ENCODE data around the gene CTRL. TPM values are rescaled to one million over a fixed set of nuclear protein-coding genes. Genes with fewer than 3 reads are reported as not detected.

CTRL gene
- total RNA-seq (2013): 4.9 TPM
- polyA plus RNA-seq: 10 to 100 TPM in 1 of 3 donors, 1 to 10 TPM in 1, under 1 TPM in 1; 0.69 to 17.4 (median 1.6) TPM
- 3.2 and 3.7 TPM in 2 replicates for polyA minus RNA-seq
- total RNA-seq: 0 to 0.39 (median 0.12) reads per million in 11 experiments

DNA sequence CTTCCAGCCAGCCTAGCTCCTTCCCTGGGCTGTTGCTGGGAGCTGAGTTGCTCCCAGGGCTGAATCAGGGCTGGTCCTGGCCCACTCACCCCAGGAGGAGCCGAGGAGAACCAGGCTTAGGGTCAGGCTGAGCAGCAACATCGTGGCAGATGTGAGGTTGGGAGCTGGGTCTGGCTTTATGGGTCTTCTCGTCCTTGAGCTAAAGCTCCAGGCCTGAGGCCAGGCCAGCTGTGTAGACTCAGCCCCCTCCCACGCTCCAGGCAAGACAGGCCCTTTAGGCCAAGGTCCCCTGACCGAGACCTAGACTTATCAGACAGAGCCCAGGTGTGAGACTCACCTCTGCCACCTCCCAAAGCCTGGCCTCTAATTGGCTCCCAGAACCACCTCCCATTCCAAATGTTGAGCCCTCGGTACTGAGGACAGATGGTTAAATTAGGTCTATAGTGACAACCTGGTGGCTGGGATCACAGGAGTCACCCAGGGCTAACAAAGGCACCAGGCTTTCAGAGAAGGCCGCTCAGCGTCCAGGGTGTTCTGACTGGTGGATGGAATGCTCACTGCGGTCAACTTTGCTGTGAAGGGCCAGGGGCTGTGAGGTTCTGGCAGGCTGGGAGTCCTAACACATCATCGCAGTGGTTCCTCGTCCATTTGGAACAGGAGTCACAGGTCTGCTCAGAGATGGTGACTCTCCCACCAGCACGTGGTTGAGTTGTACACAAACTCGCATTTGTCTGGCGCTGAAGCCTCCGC is at the start of gene CTRL:
Gene CTRL (minus strand): TSS at position 151 of the 750 bp plus-strand sequence. CDS start 10 bp downstream, at position 141.
- WGBS (ENCODE audit: insufficient coverage): 97% methylated on average over 10 of the region's 15 CpGs
- Histone ChIP-seq H3K9ac (ENCODE audit: insufficient read depth, low read length, poor library complexity, severe bottlenecking) (no peak within 1 kb of the TSS), H3K9me3 (replicated peaks in 1 of 2; ENCODE audit: control insufficient read depth in 1 of 2, insufficient read depth in 1 of 2, low read length in 2 of 2) (no peaks in the 10 kb centered on the region), H3K79me2 (ENCODE audit: insufficient read depth, low read length) (peaks cover 30% of the 10 kb centered on the region), H2AFZ (ENCODE audit: insufficient read depth, low read depth, low read length, poor library complexity, severe bottlenecking) (no peak within 1 kb of the TSS), H3K27me3 (ENCODE audit: control insufficient read depth in 2 of 2, insufficient read depth in 2 of 2, low read length in 2 of 2) (no peaks in the 10 kb centered on the region), H4K20me1 (ENCODE audit: insufficient read depth, low read length) (peaks cover 85% of the 10 kb centered on the region), H3K4me2 (replicated peaks; ENCODE audit: extremely low read depth, low read length, poor library complexity, severe bottlenecking) (no peak within 1 kb of the TSS), H3K4me3 (replicated peaks in 1 of 3; ENCODE audit: low read depth in 2 of 3, low read length in 3 of 3) (no peak within 1 kb of the TSS), H3K4me1 (ENCODE audit: control insufficient read depth in 1 of 2, insufficient read depth in 2 of 2, low read length in 2 of 2) (peaks cover 10 to 19% of the 10 kb centered on the region in 2 donors), H3K36me3 (replicated peaks in 1 of 2; ENCODE audit: control insufficient read depth in 1 of 2, insufficient read depth in 2 of 2, low read length in 2 of 2) (peaks cover 58 to 80% of the 10 kb centered on the region in 2 donors), H3K27ac (ENCODE audit: low read depth in 1 of 2, low read length in 2 of 2) (peak within 1 kb of the TSS in 1 of 2 donors; percentile 28)
- Mint-ChIP-seq H3K4me3 (no peak within 1 kb of the TSS), H3K27ac (peak within 1 kb of the TSS in 6 of 7 donors; percentile 32 to 85 (median 64)), H3K4me1 (peaks cover 19% of the 10 kb centered on the region), H3K9me3 (peaks cover 0 to 1% (median 0%) of the 10 kb centered on the region in 7 donors), H3K36me3 (peaks cover 51 to 80% of the 10 kb centered on the region in 2 donors), H3K27me3 (ENCODE audit: low read depth in 3 of 3) (no peaks in the 10 kb centered on the region)
- intact Hi-C loops (cut with micrococcal nuclease): loop anchor here (5.0 to 10.0 kb wide), 3 partner anchors 35 to 117 kb away; partner anchors contain the start of gene EDC4 (in 1 of the 2)
- DNase-seq: no peak
- TF ChIP-seq, protein P1, sequence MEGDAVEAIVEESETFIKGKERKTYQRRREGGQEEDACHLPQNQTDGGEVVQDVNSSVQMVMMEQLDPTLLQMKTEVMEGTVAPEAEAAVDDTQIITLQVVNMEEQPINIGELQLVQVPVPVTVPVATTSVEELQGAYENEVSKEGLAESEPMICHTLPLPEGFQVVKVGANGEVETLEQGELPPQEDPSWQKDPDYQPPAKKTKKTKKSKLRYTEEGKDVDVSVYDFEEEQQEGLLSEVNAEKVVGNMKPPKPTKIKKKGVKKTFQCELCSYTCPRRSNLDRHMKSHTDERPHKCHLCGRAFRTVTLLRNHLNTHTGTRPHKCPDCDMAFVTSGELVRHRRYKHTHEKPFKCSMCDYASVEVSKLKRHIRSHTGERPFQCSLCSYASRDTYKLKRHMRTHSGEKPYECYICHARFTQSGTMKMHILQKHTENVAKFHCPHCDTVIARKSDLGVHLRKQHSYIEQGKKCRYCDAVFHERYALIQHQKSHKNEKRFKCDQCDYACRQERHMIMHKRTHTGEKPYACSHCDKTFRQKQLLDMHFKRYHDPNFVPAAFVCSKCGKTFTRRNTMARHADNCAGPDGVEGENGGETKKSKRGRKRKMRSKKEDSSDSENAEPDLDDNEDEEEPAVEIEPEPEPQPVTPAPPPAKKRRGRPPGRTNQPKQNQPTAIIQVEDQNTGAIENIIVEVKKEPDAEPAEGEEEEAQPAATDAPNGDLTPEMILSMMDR (IDR thresholded peaks at IDR 0.05): no peak

DNA sequence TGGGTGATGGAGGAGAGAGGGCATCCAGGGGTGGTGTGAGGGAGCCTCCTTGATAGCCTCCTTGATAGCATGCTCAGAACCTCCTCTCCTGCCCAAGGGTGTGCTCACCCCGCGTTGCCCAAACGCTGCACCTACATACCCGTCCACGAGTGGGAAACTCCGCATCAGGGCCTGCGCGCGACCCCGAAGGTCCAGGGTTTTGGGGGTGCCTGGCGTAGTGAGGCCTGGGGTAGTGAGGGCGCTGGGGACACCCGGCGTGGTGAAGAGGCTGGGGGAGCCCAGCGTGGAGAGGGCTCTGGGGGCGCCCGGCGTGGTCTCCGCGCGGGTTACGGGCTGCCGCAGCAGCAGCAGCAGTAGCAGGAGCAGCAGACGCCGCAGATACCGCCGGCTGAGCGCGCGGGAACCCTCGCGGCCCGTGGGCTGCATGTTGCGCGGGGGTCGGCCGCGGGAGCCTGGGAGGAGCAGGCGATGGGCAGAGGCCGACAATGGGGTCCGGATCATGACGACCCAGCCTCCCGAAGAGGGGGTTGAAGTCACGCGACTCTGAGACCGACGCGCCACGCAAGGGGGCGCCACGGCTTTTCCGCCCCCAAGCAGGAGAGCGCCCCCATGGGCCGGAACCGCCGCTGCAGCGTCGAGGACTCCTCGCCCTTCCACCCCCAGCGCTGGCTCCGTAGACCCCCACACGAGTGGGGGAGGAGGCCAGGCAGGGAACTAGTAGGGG is 48.5 kb upstream of the CTRL start, which contains the start of gene DPEP3:
Gene DPEP3 (minus strand): TSS at position 545 of the 724 bp plus-strand sequence. CDS start 119 bp downstream, at position 426.
- no peak within 1 kb of the TSS for H3K27ac Mint-ChIP-seq
- Histone ChIP-seq H3K27ac (ENCODE audit: low read depth in 1 of 2, low read length in 2 of 2) (no peak within 1 kb of the TSS), H3K4me1 (ENCODE audit: control insufficient read depth in 1 of 2, insufficient read depth in 2 of 2, low read length in 2 of 2) (peaks cover 18% of the 10 kb centered on the region in 2 donors), H2AFZ (ENCODE audit: insufficient read depth, low read depth, low read length, poor library complexity, severe bottlenecking) (no peak within 1 kb of the TSS), H3K79me2 (ENCODE audit: insufficient read depth, low read length) (no peaks in the 10 kb centered on the region), H3K4me3 (replicated peaks in 1 of 3; ENCODE audit: low read depth in 2 of 3, low read length in 3 of 3) (no peak within 1 kb of the TSS), H3K27me3 (ENCODE audit: control insufficient read depth in 2 of 2, insufficient read depth in 2 of 2, low read length in 2 of 2) (no peaks in the 10 kb centered on the region), H3K4me2 (replicated peaks; ENCODE audit: extremely low read depth, low read length, poor library complexity, severe bottlenecking) (no peak within 1 kb of the TSS), H3K9ac (ENCODE audit: insufficient read depth, low read length, poor library complexity, severe bottlenecking) (no peak within 1 kb of the TSS), H3K9me3 (replicated peaks in 1 of 2; ENCODE audit: control insufficient read depth in 1 of 2, insufficient read depth in 1 of 2, low read length in 2 of 2) (no peaks in the 10 kb centered on the region), H3K36me3 (replicated peaks in 1 of 2; ENCODE audit: control insufficient read depth in 1 of 2, insufficient read depth in 2 of 2, low read length in 2 of 2) (no peaks in the 10 kb centered on the region), H4K20me1 (ENCODE audit: insufficient read depth, low read length) (no peaks in the 10 kb centered on the region)
- no peaks in the 10 kb centered on the region for H3K36me3 Mint-ChIP-seq
- H3K4me1 Mint-ChIP-seq: peaks cover 22% of the 10 kb centered on the region
- WGBS (ENCODE audit: insufficient coverage): 85% methylated on average over 46 of the region's 62 CpGs
- TF ChIP-seq, protein P1 (IDR thresholded peaks at IDR 0.05): peak; percentile 70
- H3K4me3 Mint-ChIP-seq: no peak within 1 kb of the TSS
- DNase-seq: no peak
- intact Hi-C loops (cut with micrococcal nuclease): no loop called here
- H3K9me3 Mint-ChIP-seq: peaks cover 0 to 8% (median 3%) of the 10 kb centered on the region in 7 donors
- peaks cover 0 to 17% (median 7%) of the 10 kb centered on the region in 3 donors for H3K27me3 Mint-ChIP-seq (ENCODE audit: low read depth in 3 of 3)

Measured in CD14-positive monocyte (primary cell).